KG1 (cell line): ENCODE data around the gene SLC30A3.
"Not testable (repeated sequence)": the region's sequence is repeated elsewhere in the genome, so short reads cannot be mapped to it uniquely, and the experiment has no call there.

Source experiments
- DNase-seq: peaks from one replicate; lab custom pipeline; 2025; lab: John Stamatoyannopoulos, UW

SLC30A3 gene

DNA sequence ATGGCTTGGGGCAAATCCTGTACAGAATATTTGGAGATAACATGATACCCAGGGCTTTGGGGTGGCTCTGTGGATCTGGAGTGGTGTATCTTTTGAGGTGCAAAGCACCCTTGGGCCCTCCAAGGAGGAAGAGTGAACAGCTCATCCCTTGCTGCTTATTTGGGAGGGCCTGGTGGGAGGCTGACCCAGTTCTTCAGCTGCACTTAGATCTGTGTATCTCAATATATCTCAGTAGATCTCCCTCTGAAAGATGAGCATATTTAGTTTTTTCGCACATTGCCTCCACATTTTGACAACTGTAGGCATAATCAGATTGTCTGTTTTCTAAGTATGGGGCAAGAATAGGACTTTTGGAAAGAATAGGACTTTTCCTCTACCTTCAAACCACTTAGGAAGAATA lies 22.1 kb upstream of the SLC30A3 start:
- DNase-seq = no peak

DNA sequence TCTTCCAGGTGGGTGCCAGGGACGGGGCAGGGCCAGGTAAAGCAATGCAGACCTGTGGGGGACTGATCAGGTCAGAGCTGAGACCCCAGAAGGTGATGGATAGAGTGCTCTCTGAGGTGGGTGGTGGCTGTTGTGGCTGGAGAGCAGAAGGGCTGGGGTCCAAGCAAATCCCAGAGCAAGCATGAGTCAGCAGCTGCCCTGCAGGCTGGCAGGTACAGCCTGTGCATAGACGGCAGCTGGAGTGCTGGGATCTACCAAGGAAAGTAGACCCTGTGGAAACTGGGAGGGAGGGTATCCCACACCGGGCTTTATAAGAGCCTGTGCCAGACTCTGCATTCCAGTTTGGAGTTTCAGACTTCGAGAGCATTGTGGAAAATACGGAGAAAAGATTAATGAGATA lies 20.0 kb upstream of the SLC30A3 start:
- DNase-seq = no peak

DNA sequence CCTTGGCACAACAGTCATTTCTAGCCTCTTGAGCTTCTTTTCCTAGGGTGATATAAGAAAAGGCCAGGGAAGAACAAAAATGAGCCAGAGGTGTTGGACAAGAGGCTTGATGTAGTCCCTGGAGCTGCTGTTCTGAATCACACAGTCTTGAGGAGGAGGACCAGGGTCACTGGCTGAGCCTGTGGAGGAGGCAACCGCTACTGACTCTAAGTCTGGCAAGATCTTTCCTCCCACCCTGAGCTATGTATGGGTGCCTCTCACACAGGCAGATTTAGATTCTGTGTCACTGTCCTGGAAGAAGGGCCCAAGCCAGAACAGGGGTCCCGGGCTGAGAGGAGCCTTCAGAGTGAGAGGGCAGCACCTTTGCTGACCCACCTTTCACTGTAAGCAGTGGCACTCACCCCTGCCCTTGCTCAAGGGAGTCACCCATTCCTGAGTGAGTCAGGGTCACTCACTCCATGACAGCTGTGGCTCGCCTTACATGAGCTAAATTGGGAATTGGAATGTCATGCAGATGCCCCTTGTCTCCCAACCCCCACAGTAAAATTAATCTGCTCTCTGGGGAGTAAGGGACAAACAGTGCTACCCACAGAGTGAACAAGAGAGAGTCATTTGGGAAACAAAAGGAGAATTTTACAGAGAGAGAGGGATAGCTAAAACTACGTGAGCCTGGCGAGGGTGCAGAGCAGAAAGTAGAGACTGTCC lies 19.2 kb upstream of the SLC30A3 start, which contains the start of gene TRIM54:
TSS of gene TRIM54 (plus strand) at position 575 of the 705 bp plus-strand sequence. CDS start 303 bp downstream, outside the sequence.
- DNase-seq = no peak

DNA sequence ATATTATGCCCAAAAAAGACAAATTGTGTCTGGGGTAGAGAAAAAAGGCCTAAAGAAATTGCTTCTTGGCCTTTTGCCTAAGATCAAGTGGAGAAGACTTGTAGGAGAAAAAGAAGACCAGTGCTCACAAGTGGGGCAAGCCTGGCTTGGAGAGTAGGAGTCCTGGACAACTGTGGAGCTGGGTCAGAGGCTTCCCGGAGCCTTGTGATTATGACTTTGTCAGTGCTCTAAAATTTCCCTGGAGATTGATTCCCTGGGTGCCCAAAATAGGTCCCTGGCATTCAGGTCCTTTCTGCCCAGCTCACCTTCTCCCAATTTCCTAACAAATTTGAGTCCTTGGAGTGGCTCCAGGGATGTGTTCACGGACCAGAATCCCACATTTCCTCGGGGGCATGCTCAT lies 18.6 kb upstream of the SLC30A3 start:
- no peak for DNase-seq

DNA sequence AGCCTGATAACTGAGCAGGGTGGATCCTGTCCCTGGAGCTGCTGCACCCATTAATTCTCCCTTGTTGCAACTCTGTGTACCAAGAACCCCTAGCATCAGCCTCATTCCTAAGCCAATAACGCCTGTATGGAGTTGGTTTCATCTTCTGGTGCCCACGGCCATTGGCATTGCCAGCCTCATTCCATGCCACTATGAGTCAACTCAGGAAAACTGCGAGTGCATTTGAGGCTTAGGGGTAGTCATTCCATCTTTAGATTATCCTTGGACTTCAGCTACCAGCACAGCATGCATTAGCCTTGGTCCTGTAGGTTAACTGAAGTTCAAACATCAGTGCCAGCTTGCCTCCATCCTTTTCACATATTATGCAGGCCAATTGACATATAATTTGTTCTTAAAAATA lies 18.0 kb upstream of the SLC30A3 start:
- DNase-seq = no peak

DNA sequence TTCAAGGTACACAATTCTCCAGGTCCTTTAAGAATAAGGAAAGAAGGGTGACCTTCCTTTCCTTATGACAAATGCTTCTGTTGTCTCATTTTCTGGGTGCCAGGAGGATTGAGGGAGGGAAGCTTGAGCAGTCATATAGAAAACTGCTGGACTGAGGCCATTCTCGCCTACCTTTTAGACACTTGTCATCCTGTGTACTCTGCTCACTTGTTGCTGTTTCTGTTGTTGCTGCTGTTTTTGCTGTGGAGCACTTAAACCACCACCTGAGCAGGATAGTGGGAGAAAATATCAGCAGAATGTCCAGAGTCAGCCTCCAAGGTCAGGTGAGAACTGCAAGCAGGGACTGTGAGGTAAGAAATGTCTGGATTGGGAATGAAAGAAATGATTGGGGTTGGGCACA lies 15.2 kb upstream of the SLC30A3 start:
- no peak for DNase-seq

DNA sequence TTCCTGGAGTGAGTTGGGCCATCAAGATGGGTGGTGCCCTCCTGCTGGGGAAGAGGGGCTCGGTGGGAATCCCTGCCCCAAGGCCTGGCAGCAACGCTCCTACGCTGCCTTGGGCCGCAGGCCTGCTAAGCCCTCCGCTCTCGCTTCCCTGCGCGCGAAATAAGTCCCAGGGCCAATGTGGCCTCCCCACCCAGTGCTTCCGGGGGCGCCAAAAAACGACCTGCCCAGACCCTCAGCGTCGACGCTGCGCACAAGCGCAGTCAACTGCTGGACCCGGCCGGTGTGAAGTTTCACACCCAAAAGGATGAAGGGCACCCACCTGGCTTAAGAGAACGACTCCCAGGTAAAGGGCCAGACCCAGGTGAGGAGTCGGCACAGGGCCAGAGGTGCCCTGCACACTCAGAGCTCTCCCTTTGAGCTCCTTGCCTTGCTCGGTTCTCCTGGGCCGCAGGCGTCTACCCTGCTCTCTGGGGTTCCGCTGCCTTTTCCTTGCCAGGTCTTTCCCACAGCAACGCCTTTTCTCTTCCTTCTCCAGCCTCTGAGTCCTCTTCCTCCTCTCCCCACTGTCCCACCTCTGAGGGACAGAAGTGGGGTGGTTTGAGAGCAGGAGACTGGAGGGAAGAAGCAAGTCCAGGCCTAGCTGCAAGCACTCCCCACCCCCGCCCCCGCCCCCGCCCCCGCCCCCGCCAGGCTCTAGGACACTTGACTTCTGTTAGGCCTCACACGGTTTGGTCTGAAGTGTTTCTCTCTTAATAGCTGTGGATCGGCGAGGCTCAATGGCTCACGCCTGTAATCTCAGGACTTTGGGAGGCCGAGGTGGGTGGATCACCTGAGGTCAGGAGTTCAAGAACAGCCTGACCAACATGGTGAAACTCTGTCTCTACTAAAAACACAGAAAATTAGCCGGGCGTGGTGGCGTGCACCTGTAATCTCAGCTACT lies 12.6 kb upstream of the SLC30A3 start, which contains the start of gene DNAJC5G:
TSS of gene DNAJC5G (plus strand) at position 223 of the 940 bp plus-strand sequence. CDS start 1,296 bp downstream, outside the sequence.
- no peak for DNase-seq

DNA sequence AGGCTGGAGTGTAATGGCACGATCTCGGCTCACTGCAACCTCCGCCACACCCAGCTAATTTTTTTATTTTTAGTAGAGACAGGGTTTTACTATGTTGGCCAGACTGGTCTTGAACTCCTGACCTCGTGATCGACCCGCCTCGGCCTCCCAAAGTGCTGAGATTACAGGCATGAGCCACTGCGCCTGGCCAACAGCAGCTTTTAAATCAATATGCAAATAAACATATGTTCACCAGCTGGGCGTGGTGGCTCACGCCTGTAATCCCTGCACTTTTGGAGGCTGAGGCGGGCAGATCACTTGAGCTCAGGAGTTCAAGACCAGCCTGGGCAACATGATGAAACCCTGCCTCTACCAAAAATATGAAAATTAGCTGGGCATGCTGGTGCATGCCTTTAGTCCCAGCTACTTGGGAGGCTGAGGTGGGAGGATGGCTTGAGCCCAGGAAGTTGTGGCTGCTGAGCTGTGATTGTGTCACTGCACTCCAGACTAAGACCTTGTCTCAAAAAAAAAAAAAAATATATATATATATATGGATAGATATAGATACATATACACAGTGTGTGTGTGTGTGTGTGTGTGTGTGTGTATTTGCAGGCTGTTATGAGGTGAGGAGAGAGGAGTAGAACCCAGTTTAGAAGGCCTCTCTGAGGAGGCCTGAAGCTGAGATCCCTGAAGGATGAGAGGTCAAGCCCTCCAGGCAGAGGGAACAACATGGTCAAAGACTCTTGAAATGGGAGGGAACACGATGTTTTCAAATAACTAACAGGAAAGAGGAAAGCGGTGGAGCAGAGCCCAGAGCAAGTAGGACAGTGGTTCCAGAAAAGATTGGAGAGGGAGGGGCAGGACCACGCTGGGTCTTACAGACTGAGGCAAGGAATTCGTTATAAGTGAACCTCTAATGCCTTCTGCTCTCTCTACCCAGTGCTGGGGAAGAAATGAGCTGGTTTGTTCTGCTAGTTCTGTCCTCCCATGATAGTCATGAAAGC lies 10.0 kb upstream of the SLC30A3 start:
- DNase-seq = not testable (repeated sequence)

DNA sequence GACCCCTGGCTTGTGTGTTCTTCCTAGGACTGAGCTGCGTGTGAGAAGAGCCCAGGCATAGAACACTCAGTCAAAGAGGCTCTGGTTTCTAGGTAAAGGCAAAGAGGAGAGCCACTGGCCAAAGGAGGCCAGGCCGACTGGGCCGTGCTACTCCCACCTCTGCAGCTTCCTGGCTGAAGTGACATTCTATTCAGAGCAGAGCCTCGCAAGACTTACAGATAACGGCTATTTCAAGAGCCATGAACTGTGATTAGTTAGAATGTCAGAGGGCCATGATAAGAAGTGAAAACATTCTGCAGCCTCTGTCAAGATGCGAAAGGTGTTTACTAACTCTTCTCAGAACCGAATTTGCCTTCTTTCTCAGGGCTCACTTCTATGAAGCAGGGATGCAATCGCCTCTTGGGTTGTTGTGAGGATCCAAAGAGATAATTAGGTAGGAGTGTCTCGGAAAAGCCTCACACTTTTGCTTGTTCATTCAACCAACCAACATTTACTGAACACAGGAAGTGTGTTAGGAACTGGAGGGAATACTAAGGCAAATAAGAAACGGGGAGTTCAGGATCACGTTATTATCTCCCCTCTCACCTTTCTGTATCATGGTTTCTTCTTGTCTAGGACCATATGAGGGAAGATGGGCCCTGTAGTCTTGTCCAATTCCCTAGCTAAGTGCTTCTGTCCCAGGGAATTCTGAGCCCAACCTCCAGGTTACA lies 8.9 kb upstream of the SLC30A3 start:
- DNase-seq = no peak

DNA sequence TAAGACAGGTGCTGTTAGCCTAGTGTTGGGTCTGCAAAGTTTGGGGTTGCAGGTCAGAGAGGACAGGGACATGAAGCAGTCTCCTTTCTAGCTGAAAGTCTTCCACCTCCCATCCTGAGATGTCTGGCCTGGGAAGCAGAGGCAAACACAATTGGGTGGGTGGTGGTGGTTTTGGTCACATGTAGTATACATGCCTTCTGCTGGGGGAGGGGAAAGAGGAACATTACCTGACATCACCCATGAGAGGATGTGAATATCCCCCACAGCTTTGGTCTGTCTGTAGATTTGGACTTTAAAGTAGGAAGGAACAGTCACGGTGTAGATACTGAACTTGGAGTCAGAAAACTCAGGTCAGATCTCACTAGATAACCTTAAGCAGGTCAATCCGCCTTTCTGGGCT lies 7.8 kb upstream of the SLC30A3 start:
- no peak for DNase-seq

DNA sequence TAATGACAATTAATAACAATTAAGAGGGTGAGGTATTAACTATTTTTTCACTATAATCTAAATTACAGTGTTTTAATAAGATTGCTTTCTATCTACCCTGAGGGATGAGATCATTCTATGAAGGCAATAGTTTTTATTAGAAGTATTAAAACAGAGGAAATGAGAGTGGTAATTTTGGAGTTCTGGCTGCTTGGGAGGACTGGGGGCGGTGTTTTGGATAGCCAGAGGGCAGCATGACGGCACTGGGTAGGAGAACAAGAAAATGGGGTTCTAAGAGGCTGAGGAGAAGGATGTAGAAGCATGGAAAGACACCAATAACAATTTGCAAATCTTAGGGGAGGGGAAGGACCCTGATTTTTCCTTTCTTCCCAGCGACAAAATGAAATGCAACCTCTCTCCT lies 7.3 kb upstream of the SLC30A3 start:
- DNase-seq = no peak

DNA sequence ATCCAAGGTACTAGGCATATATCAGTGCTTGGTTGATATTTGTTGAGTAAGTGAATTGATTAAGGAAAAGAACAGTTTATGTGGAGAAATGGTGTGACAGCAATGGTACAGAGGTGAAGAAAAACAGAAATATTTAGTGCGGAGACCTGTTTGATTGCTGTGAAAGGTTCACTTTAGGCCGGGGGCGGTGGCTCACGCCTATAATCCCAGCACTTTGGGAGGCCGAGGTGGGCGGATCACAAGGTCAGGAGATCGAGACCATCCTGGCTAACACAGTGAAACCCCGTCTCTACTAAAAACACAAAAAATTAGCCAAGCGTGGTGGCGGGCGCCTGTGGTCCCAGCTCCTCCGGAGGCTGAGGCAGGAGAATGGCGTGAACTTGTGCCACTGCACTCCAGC lies 5.4 kb upstream of the SLC30A3 start:
- not testable (repeated sequence) for DNase-seq

DNA sequence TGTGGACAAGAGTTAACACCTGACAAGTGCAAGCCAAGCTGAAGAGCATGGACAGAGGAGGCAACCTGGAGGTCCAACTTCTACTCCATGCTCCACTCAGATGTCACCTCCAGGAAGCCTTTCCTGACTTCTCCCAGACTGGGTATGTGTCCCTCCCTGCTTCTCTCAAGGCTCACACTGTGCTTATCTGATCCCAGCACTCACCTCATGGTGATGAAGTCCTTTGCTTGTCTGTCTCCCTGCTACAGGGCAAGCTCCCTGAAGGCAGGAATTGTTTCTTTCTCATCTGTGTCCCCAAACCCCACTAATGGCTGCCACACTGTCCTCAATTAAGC lies 2.7 kb upstream of the SLC30A3 start:
- DNase-seq = no peak

DNA sequence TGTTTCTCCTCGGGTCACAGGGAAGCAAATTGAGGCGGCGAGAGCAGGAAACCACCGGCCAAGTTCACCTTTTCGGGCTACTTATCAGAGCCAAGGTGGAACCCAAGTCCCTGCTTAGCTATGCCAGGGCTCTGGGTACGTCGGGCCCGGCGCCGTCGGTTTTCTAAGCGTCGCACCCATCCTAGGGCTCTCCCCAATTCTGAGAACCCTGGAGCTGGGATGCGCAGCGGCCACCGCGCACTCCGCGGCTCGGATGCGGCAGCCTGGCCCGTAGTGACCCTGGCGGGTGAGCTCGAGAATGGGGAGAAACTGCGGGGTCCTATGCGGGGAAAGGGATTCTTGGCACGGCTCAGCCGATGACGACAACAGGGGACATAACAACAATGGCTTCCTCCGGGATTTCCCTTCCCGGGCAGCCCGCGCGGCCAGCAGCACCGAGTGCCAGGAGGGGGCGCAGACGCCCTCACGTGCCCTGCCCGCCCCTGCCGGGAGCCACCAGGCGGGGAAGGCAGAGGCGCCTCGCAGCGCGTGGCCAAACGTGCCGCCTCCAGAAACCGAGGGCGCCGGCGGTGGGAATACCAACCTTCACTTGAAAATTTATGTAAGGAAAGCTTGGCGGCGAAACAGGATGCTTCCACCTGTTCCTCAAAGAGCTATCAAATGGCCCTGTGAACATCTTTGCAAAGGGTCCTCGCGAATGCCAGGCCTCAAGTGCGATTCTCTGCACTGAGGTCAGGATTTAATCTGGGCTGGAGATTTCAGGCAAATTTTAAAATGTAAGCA lies 2.1 kb upstream of the SLC30A3 start:
- DNase-seq = no peak

DNA sequence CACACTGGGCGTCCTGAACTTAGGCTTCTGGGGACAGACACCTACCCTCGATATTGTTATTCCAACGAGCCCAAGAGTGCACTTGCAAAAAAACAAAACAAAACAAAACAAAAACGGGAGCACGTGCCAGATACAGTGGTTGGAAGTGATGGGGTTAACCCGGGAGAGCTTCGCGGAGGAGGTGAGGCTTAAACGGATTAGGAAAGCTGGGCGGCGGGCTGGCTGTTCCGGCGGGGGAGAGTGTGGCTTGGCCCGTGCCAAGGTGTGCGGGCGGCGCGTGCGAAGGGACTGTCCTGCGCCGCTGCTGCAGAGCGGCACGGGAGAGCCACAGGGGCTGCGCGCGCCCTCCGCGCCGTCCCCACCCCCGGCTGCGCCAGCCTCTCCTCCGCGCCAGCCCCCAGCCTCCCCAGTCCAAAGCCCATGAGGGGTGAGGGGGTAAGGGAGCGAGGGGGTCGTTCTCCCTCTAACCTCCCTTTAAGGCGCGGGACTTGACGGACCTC lies 1.5 kb upstream of the SLC30A3 start:
- DNase-seq = no peak

DNA sequence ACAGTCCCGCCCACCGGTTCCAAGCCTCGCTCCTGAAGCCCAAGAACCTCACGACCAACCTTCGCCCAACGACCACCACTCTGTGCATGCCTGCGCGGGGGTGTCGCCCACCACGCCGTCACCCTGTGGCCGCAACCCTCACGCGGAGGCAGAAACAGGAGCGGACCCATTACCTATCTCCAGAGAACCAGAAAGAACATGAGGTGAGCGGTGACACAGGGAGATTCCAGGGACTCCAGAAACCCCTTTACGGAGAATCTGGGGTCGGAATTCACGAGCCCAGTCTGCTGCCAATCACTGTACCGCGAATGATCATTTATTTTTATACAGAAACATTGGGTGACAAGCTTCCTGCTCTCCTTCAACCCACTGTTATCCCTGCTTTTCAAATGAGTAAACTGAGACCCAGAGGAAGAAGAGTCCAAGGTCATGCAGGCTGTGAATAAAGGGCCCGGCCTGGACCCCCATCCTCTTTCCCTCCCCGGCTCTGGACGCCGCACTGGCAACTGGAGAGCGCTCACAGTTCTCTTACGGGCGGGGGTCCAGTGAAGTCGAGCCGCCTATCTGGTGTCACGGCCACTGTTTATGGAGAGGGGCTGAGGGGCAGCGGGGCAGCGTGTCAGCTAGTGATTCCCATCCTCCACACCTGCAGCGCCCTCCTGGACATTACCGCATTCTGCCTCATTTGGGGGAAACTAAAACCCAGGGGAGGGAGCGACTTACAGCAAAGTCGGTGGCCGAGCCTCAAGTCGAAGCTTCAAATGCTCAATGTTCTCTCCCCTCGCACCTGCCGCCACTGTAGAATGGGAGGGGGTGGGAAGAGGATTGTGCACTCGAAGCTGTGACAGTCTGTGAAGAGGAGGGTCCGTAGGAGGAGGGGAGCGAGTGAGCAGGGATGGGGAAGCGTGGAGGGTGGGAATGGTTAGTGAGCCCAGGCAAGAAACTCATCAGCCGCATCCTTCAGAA lies 723 bp upstream of the SLC30A3 start:
- no peak for DNase-seq

DNA sequence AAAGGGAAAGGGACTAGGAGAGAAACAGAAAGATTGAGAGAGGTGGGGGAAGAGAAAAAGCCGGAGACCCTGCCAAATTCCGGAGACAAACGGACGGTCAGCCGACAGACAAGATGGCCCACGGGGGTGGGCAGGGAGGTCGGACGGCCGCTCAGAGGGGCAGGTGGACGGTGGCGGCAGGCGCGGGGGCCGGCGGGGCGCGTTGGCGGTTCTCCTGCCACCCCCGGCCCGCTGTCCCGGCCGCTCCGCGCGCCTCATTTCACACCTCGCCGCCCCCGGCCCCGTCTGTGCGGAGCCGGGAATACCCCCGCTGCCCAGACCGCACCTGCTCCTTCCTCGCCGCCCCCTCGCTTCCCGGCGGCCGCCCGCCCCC lies 935 bp downstream of the SLC30A3 start:
- no peak for DNase-seq

DNA sequence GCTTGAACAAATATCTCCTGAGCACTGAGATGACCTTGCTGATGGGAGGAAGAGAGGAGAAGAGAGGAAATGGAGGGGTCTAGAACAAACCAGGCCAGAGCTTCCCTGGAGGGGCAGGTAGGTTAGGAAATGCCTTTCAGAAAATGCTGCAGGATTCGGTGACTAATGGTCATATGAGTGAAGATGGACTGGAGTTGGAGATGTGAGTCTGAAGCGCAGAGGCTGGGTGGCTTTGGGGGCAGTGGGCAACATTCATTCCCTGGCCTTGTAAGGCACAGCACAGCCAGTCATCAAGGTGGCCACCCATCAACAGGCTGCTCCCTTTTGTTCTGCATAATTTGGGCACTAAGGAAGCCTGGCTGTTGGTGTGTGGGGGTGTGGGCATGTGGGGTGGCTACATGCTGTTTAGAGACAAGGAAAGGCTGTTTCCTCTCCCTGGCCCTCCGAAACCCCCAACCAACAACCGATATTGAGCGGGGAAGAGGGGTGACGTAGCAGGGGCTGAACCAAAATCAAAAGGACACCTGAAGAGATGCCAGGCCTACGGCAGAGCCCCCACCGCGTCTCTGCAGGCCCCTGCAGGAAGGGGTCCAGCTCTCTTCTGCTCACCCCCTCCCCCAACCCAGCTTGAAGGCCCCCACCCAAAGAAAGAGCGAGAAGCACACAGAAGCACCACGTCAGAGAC lies 1.5 kb downstream of the SLC30A3 start:
- DNase-seq = no peak

DNA sequence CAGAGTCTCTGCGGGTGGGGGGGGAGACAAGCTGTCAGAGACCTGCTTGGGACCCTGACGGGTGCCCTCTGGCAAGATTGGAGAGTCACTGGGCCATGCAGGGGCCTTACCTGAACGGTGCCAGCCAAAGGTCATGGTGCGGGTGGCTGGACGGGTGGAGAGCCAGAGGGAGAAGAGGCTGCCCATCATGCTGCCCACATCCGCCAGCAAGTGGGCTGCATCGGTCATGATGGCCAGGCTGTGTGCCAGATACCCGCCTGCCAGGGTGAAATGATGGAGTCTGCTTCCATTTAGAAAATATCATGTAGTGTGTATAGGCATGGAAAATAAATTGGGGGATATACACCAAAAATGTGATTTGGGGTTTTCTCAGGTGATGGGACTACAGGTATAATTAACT lies 4.8 kb downstream of the SLC30A3 start:
- DNase-seq = no peak
